Measurements from ENCODE around the gene DNAH14.
A peak's percentile ranks its signal among the peaks of the same experiment; 100 is the strongest.
"Not testable (repeated sequence)": the region's sequence is repeated elsewhere in the genome, so short reads cannot be mapped to it uniquely, and the experiment has no call there.

DNAH14 gene

DNA sequence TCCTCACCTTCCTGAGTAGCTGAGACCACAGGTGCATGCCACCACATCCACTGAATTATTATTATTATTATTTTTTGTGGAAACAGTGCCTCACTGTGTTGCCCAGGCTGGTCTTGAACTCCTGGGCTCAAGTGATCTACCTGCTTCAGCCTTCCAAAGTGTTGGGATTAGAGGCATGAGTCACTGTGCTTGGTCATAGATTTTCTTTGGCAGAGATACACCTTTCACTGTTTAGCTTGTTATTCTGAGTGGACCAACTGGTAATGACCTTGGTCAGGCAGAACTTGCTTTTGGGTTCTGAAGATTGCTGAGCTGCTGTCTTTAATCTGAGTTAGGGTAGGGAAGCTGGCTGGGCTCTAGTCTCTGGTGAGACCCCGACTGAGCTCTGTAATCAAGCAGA is 66.8 kb downstream of the DNAH14 start:
- in situ Hi-C loops (cut with HindIII; ENCODE audit: low sequenced_read_pairs), result no loop called here
- DNase-seq (ENCODE audit: low read depth), result no peak
- TF ChIP-seq, protein P1, sequence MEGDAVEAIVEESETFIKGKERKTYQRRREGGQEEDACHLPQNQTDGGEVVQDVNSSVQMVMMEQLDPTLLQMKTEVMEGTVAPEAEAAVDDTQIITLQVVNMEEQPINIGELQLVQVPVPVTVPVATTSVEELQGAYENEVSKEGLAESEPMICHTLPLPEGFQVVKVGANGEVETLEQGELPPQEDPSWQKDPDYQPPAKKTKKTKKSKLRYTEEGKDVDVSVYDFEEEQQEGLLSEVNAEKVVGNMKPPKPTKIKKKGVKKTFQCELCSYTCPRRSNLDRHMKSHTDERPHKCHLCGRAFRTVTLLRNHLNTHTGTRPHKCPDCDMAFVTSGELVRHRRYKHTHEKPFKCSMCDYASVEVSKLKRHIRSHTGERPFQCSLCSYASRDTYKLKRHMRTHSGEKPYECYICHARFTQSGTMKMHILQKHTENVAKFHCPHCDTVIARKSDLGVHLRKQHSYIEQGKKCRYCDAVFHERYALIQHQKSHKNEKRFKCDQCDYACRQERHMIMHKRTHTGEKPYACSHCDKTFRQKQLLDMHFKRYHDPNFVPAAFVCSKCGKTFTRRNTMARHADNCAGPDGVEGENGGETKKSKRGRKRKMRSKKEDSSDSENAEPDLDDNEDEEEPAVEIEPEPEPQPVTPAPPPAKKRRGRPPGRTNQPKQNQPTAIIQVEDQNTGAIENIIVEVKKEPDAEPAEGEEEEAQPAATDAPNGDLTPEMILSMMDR (IDR thresholded peaks at IDR 0.05; ENCODE audit: low read depth, low read length, missing control alignments), result no peak
- no peak overlapping the region for H3K4me3 ChIP-seq (ENCODE audit: low read depth, low read length)

DNA sequence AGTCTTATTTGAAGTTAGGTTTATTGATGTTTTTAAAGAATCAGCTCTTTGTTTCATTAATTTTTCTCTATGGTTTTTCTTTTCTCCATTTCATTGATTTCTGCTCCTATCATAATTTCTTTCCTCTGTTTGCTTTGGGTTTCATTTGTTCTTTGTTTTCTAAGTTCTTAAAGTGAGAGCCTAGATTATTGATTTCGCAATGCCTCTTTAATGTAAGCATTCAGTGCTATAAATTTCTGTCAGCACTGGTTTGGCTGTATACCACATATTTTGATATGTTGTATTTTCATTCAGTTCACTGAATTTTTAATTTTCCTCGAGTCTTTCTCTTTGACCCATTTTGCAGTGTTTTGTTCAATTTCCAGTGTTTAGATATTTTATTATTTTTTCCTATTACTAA is 68.7 kb downstream of the DNAH14 start:
- in situ Hi-C loops (cut with HindIII; ENCODE audit: low sequenced_read_pairs), result no loop called here
- TF ChIP-seq, protein P1 (IDR thresholded peaks at IDR 0.05; ENCODE audit: low read depth, low read length, missing control alignments), result no peak
- no peak for DNase-seq (ENCODE audit: low read depth)

DNA sequence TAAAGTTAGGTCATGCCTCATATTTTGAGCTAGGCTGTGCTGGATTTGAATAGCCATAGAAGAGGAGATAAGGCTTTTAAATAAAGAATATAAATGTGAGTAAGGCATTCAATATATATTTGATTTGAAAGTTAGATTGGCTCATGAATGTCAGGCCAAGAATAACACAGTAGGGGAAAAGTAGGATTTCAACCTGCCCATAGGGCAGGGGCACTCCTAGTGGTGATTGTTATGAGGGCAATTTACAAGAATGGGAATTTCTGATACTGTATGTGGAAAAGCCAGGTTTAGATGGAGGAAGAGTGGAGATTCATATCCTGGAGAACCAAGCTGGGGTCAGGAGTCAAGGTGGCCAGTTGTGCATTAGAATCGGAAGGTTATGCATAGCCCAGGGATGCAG is 74.9 kb downstream of the DNAH14 start:
- TF ChIP-seq, protein P1 (IDR thresholded peaks at IDR 0.05; ENCODE audit: low read depth, low read length, missing control alignments), result peak; percentile 37
- DNase-seq (ENCODE audit: low read depth), result no peak
- in situ Hi-C loops (cut with HindIII; ENCODE audit: low sequenced_read_pairs), result loop anchor here (5.0 kb wide), 1 partner anchor 73 kb away; no protein-coding TSS in a partner anchor
- no peak overlapping the region for H3K4me3 ChIP-seq (ENCODE audit: low read depth, low read length)

More for the DNA sequence above, 68.7 kb downstream of the DNAH14 start:
- no peak overlapping the region for H3K4me3 ChIP-seq (ENCODE audit: low read depth, low read length)

DNA sequence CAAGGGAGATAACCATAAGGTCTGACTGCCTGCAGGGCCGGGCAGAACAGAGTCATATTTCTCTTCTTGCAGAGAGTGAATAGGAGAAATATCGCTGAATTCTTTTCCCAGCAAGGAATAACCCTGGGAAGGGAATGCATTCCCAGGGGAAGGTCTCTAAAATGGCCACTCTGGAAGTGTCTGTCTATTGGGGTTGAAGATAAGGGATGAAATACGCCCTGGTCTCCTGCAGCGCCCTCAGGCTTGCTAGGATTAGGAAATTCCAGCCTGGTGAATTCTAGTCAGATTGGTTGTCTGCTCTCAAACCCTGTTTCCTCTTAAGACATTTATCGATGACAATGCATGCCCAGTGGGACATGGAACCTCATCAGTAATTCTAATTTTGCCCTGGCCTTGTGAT is 76.9 kb downstream of the DNAH14 start:
- H3K4me3 ChIP-seq (ENCODE audit: low read depth, low read length); in situ Hi-C loops (cut with HindIII; ENCODE audit: low sequenced_read_pairs); DNase-seq (ENCODE audit: low read depth): not testable (repeated sequence)

DNA sequence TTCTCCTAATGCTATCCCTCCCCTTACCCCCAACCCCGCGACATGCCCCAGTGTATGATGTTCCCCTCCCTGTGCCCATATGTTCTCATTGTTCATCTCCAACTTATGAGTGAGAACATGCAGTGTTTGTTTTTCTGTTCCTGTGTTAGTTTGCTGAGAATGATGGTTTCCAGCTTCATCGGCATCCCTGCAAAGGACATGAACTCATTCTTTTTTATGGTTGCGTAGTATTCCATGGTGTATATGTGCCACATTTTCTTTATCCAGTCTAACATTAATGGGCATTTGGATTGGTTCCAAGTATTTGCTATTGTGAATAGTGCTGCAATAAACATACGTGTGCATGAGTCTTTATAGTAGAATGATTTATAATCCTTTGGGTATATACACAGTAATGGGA is 78.6 kb downstream of the DNAH14 start:
- in situ Hi-C loops (cut with HindIII; ENCODE audit: low sequenced_read_pairs); H3K4me3 ChIP-seq (ENCODE audit: low read depth, low read length); DNase-seq (ENCODE audit: low read depth): not testable (repeated sequence)

DNA sequence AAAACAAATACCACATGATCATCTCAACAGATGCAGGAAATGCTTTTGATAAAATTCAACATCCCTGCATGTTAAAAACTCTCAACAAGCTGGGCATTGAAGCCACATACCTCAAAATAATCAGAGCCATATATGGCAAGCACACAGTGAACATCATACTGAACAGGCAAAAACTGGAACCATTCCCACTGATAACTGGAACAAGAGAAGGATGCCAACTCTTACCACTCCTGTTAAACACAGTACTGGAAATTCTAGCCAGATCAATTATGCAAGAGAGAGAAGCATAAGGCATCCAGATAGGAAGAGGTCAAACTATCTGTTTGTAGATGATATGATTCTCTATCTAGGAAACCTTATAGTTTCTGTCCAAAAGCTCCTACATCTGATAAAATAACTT is 91.6 kb downstream of the DNAH14 start:
- TF ChIP-seq, protein P1 (IDR thresholded peaks at IDR 0.05; ENCODE audit: low read depth, low read length, missing control alignments), result no peak
- no peak overlapping the region for H3K4me3 ChIP-seq (ENCODE audit: low read depth, low read length)
- no peak for DNase-seq (ENCODE audit: low read depth)
- in situ Hi-C loops (cut with HindIII; ENCODE audit: low sequenced_read_pairs), result no loop called here

DNA sequence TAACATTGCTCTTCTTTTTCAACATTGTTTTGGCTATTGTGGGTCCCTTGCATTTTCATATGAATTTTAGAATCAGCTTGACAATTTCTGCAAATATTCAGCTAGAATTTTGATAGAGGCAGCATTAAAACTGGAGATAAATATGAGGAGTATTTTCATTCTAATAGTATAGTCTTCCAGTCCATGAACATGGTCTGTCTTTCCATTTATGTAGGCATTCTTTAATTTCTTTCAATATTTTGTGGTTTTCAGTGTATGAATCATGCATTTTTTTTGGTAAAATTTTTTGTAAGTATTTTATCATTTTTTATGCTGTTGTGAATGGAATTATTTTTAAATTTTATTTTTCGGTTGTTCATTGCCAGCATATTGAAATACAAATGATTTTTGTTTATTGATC is 97.2 kb downstream of the DNAH14 start:
- in situ Hi-C loops (cut with HindIII; ENCODE audit: low sequenced_read_pairs), result no loop called here
- no peak overlapping the region for H3K4me3 ChIP-seq (ENCODE audit: low read depth, low read length)
- no peak for DNase-seq (ENCODE audit: low read depth)
- TF ChIP-seq, protein P1 (IDR thresholded peaks at IDR 0.05; ENCODE audit: low read depth, low read length, missing control alignments), result no peak

DNA sequence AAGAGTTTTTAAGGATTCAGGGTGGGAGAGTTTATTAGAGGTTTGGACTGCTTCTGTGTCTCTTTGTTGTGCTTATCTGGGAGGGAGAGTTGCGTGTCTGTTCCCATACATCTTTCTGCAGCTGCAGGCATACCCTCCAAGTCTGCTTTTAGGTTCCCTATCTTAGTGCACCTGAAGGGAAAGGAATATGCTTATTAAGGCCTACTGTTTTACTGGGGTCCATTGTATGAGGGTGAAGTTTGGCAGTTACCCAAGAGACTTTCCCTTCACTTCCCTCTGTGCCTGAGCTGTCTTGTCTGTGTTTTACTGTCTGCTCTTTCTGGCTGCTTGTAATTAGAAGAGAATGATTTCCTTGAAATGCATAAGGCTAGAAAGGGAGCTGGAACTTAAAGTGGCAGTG is 107.0 kb downstream of the DNAH14 start:
- H3K4me3 ChIP-seq (ENCODE audit: low read depth, low read length); in situ Hi-C loops (cut with HindIII; ENCODE audit: low sequenced_read_pairs); DNase-seq (ENCODE audit: low read depth): not testable (repeated sequence)

Data from astrocyte of the cerebellum (primary cell).